ENCODE measurements around the gene SLC9A1.

SLC9A1 gene

DNA sequence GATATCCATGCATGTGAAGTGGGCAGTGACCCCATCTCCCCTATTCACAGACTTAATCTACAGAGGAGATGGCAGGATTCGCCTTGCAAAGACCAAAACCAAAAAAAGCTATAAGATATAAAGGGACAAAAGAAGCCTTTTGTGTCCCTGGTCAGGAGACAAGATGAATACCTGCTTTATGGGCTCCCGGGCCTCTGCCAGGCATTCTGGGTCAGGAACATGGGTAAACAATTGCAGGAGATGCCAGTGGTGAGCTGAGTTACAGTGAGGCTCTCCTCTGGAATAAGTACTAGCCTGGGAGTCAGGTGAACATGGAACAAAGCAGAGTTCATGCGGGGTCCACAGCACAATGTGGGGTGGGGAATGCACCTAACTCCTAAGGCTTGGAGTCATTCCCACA, 4.7 kb downstream of the SLC9A1 start:
- no peak for DNase-seq

GRCh38 chr1:27149762-27150113, 5.2 kb downstream of the SLC9A1 start:
- DNase-seq: no peak

- DNase-seq: no peak
Observed at GRCh38 chr1:27149084-27149761, 5.7 kb downstream of the SLC9A1 start.

- no peak for DNase-seq
Observed at GRCh38 chr1:27148591-27148990, 6.3 kb downstream of the SLC9A1 start.

- no peak for DNase-seq
Observed at GRCh38 chr1:27147842-27148518, 6.9 kb downstream of the SLC9A1 start.

- no peak for DNase-seq
Observed at GRCh38 chr1:27145934-27146354, 9.0 kb downstream of the SLC9A1 start.

GRCh38 chr1:27144920-27145661, 9.8 kb downstream of the SLC9A1 start:
- no peak for DNase-seq

- no peak for DNase-seq
Observed at GRCh38 chr1:27144049-27144748, 10.7 kb downstream of the SLC9A1 start.

GRCh38 chr1:27143401-27143800, 11.5 kb downstream of the SLC9A1 start:
- DNase-seq: no peak

GRCh38 chr1:27142464-27142863, 12.5 kb downstream of the SLC9A1 start:
- no peak for DNase-seq

DNA sequence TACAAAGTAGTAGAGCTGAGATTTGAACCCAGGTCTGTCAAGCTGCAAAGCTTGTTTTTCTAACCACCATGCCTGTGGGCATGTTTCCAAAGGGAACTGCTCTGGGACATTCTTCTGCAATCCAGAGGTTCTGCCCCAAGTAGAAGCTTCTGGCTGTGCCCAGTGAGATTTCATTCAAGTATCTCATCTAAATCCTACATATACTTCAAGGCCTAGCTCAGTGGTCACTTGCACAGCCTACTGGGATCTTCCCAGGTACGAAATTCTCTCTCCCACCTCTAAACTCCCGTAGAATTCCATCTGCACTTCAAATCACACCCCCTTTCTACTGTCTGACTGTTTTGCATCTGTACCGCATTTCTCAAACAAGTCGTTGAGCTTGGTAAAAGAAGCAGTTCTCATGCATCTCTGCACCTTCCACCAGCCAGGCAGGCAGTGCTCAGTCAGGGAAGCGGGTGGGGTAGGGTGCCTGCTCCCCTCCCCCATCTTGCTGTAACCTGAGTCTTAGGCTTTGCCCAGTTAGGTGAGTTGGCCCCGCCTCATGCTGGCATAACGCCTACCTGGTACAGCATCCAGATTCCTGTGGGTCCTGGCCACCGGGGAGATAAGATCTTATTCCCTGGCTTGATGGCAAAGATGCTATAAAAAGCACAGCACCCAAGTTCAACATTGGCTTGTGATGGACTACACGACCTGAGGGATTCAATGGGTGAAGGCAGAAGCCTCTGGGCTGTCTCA, 13.5 kb downstream of the SLC9A1 start:
- no peak for DNase-seq

- DNase-seq: no peak
Observed at GRCh38 chr1:27139980-27140379, 14.9 kb downstream of the SLC9A1 start.

GRCh38 chr1:27138927-27139326, 16.0 kb downstream of the SLC9A1 start:
- DNase-seq: no peak

- DNase-seq: no peak
Observed at GRCh38 chr1:27138368-27138767, 16.6 kb downstream of the SLC9A1 start.

- peak; percentile 24 for DNase-seq
Observed at GRCh38 chr1:27137544-27138075, 17.3 kb downstream of the SLC9A1 start.

GRCh38 chr1:27136998-27137542, 17.9 kb downstream of the SLC9A1 start:
- peak; percentile 83 for DNase-seq

- DNase-seq: no peak
Observed at GRCh38 chr1:27136236-27136551, 18.7 kb downstream of the SLC9A1 start.

GRCh38 chr1:27135541-27136235, 19.2 kb downstream of the SLC9A1 start:
- DNase-seq: no peak

- no peak for DNase-seq
Observed at GRCh38 chr1:27133991-27134390, 20.9 kb downstream of the SLC9A1 start.

DNA sequence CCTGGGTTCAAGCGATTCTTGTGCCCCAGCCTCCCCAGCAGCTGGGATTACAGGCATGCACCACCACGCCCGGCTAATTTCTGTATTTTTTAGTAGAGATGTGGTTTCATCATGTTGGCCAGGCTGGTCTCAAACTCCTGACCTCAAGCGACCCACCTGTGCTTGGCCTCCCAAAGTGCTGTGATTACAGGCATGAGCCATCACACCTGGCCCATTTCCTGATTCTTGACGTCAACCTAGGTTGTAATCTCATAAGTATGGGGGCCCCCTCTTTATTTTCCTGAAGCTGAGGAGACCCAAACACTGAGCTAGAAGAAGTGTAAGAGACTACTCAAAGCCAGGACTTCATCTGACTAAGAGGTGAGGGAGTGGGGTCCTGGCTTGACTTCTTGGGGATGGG, 21.8 kb downstream of the SLC9A1 start:
- no peak for DNase-seq

GRCh38 chr1:27132624-27133023, 22.3 kb downstream of the SLC9A1 start:
- DNase-seq: no peak

DNA sequence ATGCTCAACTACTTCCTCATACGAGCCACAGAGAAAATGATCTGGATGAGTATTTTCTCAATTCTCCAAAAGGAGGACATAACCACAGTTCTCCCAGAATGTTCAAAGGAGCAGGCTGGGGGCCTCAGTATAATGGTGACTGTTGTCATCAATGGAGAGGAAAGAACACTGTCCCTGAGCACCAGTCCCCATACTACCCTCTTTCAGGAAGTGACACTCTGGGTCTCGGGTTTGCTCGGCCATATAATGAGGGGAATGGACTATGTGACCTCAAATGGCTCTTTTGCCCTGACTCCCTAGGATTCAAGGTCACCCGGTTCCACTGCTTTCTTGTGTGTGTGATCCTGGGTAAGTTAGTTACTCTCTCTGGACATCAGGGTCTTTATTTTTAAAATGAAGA, 22.8 kb downstream of the SLC9A1 start:
- no peak for DNase-seq
